GM10266 (cell line): ENCODE data around the gene CROCC.

Source experiments
- DNase-seq: peaks from one replicate; pipeline ENCODE4 v3.0.0; 2012; ENCODE audit errors: extremely low spot score
- CTCF ChIP-seq: IDR thresholded peaks from 2 replicates; pipeline ENCODE4 v1.5.1; 2012; ENCODE audit warnings: mild to moderate bottlenecking, low read depth; ENCODE audit not compliant: control insufficient read depth, insufficient read depth; ENCODE audit errors: missing control alignments

CROCC gene

GRCh38 chr1:17008208-17008855, 86.6 kb downstream of the CROCC start:
- no peak for TF ChIP-seq CTCF

GRCh38 chr1:17009706-17010105, 88.0 kb downstream of the CROCC start:
- no peak for TF ChIP-seq CTCF
- peak; percentile 24 for DNase-seq

More at GRCh38 chr1:17008208-17008855, 86.6 kb downstream of the CROCC start:
- DNase-seq = no peak

GRCh38 chr1:17011092-17011438, 89.3 kb downstream of the CROCC start:
- DNase-seq = no peak
- TF ChIP-seq CTCF = no peak

GRCh38 chr1:17011439-17012307, 89.9 kb downstream of the CROCC start, which contains the start of gene ATP13A2:
TSS of gene ATP13A2 (minus strand) at chr1:17011928. CDS start at chr1:17011738, 190 bp downstream.
- no peak for TF ChIP-seq CTCF
- peak; percentile 92 for DNase-seq

- TF ChIP-seq CTCF = no peak
- no peak for DNase-seq
Measured at GRCh38 chr1:17012775-17013490, 91.2 kb downstream of the CROCC start.

GRCh38 chr1:17013491-17014320, 92.0 kb downstream of the CROCC start:
- no peak for TF ChIP-seq CTCF
- peak; percentile 24 for DNase-seq
